NCI-H460 (cell line): ENCODE data around the gene SLC35G6. TPM values are rescaled to one million over a fixed set of nuclear protein-coding genes. Genes with fewer than 3 reads are reported as not detected.
"Not testable (repeated sequence)": the region's sequence is repeated elsewhere in the genome, so short reads cannot be mapped to it uniquely, and the experiment has no call there.

Source experiments
- DNase-seq: peaks from one replicate; pipeline ENCODE4 v3.0.0-alpha.2; 2016; ENCODE audit warnings: low read depth; ENCODE audit errors: extremely low read depth
- total RNA-seq: library from RNA; depleted of rRNA; stranded (reverse); fragments of >200 nt; shearing (Covaris generic); gene quantifications from 2 replicates; pipeline ENCODE4 v1.2.3, GENCODE V29; 2014

The SLC35G6 gene
- total RNA-seq, 1 experiment from 2014 or later: not detected

DNA sequence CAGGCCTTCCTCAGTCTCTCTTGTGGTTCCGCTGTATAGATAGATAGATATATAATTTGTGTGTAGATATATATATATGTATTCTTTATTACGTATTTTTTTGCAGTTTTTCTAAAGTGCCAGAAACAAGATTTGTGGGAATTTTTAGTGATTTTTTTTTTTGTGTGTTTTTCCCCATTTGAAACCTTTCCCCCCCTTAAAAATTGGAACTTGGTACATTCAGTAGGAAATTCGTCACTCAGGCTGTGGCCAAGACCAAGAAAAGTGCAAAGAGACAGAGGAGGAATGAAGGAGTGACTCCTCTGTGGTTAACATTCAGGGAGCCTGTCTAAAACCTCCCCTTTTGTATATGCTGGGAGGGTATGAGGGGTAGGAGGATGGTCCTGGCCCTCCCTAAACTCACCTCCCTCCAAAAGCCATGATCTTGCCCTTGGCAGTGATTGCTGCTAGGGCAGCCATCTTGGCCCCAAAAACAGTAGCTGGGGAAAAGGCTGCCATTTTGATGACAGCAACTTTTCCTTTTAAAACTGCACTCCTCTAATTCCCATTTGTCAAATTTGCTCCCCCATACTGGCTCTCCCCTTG is 21.2 kb upstream of the SLC35G6 start:
- no peak for DNase-seq

GRCh38 chr17:7460850-7461660 is 20.2 kb upstream of the SLC35G6 start:
- DNase-seq: no peak

GRCh38 chr17:7462474-7463371 is 18.5 kb upstream of the SLC35G6 start:
- no peak for DNase-seq

- DNase-seq: no peak
These were observed 17.8 kb upstream of the SLC35G6 start for GRCh38 chr17:7463372-7463846.

DNA sequence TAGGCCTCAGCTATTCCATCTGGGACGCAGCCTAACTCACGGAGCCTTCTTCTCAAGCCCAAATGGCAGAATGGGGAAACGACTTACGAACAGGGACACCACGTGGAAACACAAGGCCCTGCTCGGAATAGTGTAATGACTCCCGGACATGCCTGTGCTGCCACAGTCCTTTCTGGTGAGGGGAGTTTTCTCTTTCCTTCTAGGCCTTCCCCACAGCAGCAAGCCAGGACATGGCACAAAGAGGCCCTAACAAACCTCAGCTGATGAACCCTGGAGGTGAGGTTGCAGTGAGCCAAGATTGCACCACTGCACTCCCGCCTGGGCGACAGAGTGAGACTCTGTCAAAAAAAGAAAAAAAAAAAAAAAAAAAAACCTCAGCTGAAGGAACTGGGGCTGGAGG is 17.2 kb upstream of the SLC35G6 start:
- no peak for DNase-seq

DNA sequence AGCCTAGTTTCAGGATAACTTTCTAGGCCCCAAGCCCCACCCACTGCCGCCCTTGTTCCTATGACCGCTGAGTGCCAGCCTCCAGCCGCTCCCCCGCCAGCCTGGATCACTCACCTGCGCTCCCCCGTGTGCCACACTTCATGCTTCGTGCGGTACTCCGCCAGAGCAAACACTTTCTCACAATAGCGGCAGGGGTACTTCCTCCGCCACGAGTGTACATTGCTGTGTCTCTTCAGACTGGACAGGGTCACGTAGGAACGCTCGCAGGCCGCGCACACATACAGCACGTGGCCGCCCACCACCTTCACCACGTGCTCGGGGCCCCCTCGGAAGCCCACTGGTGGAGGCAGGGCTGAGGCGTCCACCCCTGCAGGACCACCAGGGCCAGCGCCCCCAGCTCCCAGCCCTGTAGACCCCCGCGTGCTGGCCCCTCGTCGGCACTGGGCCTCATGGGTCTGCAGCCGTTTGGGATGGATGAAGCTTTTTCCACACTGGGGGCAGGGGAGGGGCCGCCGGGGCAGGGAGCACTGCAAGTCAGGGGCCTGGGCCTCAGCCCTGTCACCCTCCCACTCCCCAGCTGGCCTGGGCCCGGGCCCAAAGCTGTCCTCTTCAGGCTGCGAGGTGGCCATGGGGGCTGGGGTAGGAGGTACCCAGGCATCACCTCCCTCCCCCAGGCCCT is 15.5 kb upstream of the SLC35G6 start:
- DNase-seq: no peak

DNA sequence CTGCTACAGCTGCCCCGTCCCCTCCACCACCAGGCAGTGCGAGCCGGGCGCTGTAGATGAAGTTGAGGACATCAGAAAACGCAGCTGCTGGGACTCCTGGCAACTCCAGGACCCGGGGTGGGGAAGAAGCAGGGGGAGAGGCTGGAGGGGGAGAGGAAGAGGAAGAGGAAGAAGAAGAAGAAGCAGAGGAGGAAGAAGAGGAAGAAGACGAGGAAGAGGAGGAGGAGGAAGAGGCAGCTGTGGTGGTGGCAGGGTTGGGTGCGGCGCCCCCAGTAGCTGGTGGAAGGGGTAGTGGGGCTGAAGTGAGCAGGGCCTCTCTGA is 15.0 kb upstream of the SLC35G6 start:
- no peak for DNase-seq

DNA sequence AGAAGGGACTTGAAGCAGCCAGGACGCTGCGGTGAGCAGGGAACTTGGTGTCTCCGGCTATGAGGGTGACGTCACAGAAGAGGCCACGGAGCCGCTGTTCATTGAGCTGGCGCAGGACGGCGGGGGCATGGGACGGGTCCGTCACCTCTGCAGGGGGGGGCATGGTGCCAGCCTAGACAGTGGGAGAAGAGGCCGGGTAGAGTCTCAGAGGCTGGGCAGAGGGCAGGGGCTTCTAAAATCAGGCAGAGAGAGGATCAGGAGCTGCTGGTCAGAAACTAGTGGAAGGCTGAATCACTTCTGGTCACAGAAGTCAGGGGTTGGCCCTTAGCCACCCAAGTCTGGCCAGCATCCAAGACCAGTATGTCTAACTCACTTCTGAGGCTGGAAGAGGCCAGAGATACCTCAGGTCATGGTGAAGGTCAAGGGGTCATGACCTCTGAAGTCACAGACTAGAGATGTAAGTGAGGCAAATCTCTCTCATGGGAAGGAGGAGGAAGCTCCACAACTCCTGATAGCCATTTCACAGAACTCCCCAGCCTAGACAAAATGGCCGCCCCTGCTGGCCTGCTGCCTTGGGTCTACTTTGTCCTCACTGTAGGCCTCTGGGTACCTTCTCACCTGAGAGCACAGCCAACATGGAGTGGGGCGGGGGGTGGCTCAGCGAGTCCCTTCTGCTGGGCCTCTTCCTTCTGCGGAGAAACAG is 14.5 kb upstream of the SLC35G6 start:
- DNase-seq: no peak

DNA sequence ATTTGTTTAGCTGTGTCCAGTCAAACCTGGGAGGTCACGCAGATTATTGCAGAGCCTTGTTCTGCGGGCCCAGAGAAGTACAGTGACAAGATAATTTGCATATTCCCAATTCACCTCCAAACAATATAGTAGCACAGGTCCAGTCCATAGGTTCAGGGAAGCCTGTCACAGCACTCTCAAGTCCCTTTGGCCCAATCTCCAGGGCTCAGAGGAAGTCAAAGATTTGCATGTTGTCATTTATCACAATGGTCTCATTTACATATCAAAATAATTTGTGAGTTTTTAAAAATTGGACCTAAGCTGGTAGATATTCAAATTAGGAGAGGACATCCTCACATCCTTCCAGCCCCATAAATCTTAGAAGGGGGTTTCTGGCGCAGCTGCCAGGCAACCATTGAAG is 13.7 kb upstream of the SLC35G6 start:
- DNase-seq: no peak

DNA sequence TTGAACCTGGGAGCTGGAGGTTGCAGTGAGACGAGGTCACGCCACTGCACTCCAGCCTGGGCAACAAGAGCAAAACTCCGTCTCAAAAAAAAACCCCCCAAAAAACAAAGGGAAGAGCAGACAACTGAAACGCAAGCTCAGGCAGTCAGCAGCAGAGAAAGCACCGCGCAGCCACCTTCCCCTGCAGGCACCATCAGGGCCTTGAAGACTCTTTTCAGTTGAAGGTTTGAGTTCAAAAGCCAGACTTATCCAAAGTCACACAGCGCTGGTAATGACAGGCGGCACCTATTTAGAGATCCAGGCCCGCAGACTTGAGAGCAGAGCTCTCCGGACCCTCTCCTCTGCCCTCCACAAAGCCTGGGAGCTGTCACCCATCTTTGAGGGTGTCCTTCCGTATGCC is 13.0 kb upstream of the SLC35G6 start:
- DNase-seq: no peak

DNA sequence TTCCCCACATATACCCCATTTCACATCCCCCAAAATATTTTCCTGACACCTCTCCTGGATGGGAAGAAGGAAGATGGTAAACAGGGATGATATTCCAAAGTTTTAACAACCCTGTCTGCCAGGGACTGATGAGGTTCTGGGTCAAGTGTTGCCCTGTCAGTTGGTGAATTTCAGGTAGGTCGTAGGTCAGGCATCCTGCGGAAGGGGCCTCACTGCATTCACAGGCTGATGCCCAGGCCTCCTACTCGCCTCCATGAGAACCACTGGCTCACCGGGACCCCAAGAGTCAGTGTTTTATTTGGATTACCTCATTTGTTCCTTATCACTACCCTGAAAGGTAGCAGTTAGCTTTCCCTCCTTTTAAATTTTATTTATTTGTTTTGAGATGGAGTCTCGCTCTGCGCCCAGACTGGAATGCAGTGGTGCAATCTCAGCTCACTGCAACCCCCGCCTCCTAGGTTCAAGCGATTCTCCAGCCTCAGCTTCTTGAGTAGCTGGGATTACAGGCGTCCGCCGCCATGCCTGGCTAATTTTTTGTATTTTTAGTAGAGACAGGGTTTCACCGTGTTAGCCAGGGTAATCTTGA is 12.3 kb upstream of the SLC35G6 start:
- no peak for DNase-seq

- DNase-seq: not testable (repeated sequence)
These were observed 11.4 kb upstream of the SLC35G6 start for GRCh38 chr17:7469843-7470242.

DNA sequence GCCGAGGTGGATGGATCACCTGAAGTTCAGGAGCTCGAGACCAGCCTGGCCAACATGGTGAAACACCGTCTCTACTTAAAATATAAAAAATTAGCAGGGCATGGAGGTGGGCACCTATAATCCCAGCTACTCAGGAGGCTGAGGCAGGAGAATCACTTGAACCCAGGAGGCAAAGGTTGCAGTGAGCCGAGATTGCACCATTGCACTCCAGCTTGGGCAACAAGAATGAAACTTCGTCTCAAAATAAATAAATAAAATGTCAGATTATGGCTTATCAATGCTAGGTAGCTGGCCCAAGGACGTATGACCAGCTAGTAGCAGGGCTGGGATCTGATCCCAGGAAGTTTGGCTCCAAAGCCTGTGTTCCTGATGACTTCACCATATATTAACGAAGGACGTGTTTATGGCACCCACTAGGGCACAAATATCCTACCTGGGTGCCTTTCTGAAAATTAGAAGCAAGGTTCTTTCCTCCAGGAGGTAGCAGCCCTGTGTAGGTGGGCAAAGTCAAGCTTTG is 10.7 kb upstream of the SLC35G6 start:
- not testable (repeated sequence) for DNase-seq

DNA sequence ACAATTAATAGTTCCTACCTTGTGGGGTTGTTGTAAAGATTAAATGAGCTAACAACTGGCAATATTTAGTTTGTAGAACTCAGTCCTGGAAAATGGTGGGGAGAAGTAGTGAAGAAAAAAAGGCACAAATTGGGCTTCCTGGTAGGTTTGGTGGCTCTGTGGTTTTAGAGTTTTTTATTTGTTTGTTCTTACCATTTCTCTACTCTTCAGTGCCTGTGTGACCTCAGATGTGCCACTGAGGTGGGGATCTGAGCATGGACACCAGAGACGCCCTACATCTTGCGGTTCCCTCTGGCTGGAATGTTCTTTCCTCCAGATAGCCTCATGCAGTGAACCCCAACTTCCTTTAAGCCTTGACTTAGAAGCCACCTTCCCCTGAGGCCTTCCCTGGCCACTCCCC is 9.5 kb upstream of the SLC35G6 start:
- no peak for DNase-seq

DNA sequence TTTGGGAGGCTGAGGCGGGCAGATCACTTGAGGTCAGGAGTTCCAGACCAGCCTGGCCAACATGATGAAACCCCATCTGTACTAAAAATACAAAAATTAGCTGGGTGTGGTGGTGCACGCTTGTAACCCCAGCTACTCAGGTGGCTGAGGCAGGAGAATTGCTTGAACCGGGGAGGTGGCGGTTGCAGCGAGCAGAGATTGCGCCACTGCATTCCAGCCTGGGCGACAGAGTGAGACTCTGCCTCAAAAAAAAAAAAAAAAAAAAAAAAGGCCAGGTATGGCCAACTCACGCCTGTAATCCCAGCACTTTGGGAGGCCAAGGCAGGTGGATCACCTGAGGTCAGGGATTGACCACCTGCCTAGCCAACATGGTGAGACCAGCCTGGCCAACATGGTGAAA is 6.5 kb upstream of the SLC35G6 start:
- DNase-seq: not testable (repeated sequence)

DNA sequence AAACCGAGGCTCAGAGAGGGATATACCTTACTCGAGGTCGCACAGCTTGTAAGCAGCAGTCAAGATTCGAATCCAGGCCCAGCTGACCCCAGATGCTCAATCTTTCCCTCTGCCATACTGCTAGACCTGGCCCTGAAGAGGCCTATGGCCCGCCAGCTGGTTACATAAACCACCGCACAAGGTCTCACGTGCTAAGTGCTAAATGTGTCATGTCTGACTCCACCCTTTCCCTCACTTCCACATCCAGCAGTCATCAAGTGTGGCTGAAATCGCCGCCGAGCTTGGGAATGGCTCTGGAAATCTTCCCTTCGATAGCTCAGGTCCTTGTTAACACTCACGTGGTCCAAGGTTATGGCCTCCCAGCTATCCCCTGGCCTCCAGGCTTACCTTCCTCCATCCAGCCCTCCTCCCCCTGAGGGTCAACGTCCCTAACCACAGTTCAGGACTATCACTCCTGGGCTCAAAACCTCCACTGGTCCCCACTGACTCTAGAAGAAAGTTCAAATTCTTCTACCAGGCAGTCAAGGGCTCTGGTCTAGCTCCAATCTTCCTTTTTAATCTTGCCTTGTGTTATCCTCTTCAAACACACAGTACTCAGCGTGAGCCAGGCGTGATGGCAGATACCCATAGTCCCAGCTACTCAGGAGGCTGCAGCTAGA is 5.4 kb upstream of the SLC35G6 start:
- DNase-seq: no peak

GRCh38 chr17:7476494-7476893 is 4.8 kb upstream of the SLC35G6 start:
- DNase-seq: no peak

DNA sequence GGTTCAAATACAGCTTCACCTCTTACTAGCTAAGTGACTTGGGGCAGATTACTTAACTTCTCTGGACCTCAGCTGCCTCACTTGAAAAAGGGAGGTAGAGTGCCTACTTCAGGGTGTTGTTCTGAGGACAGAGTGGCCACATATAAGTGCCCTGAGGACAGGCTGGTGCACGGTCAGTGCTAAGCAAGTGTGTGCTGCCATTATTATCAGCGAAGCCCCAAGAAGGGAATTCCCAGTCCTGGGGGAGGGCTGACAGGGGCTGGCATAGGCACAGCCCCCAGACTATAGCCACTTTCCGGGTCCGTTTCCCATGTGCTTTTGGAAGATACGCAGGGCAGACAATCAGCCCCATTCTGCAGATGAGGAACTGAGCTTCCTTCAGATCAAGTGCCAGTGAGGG is 4.3 kb upstream of the SLC35G6 start:
- DNase-seq: no peak
